Endometrium (tissue), 2 donors: ENCODE data around the gene KCND2.

ENCODE experiments used
- FAIRE-seq: peaks from 2 replicates; lab custom pipeline; 2012; peaks lifted over from hg19 to GRCh38; lab: Jason Lieb, UNC
- donor health status: control.
- donor health status: control.

Gene KCND2

DNA sequence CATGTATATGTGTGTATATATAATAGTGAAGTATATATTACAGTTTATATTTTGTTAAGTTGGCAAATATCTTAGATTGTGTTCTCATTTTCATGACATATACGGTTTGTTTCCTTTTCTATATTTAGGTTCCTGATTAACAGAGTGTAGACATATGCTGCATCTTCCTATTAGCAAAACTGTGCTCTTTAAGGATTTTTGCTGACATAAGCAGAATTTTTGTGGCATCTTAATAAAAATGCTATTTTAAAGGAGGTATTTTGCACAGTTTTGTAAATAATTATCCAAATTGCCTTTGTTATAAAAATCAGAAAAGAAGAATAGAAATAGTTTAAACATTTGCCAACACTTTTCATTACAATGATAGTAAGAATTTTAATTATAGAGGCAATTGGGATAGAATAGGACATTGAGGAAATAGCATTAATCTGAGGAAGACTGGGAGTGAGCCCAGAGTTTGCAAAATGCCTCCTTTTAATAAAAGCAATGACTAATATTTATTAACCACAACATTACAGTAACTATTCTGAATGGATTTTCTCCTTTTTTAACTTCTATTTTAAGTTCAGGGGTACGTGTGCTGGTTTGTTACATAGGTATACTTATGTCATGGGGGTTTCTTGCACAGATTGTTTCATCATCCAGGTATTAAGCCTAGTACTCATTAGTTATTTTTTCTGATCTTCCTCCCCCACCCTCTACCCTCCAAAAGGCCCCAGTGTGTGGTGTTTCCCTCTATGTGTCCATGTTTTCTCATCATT, 38.2 kb downstream of the KCND2 start:
- no peak for FAIRE-seq

DNA sequence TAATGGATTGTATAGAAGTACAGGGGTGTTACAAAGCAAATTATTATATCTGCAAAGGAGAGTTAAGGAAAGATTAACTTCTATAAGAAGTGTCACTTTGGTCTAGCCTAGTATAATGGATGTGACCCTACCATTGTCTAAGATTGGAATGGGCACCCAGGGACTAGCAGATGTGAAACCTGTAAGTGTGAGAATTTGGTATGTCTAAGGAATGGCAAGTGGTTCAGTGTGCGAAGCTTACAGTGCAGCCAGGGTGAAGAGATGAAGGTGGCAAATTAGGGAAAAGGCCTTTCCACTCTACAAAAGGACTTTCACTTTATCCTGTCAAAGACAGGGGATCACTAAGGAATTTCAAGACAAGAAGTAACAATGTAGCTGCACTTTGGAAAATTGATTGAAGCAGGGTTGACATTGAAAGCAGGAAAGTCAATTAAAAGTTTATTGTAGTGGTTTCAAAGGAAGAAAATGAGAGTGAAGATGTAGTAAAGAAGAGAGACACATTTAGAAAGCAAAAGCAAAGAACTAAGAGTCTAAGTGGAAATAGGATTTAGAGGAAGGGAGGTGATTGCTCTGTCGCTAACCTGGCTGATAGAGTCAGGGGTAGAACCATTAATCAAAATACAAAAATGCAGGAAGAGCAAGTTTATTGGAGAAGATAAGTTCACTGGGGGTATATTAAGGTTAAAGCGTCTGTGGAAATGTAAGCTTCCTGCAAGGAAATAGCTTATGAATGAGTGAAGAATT, 47.4 kb downstream of the KCND2 start:
- no peak for FAIRE-seq

DNA sequence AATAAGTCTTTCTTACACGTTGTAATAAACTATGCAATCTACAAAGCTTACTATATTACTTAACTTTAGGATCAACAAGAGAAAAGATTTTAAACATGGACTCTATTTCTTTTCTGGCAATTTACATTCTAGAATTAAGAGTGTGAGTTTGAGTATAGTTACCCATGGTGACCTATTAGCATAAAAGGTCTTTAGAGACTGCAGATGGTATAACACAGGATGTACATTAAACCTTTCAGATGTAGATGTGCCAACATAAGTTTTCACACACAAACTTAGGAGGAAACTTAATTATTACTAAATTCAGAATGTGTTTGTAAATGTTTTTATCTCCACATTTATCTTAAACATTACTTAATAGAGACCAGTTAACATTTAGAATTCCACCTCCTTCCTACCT, 54.1 kb downstream of the KCND2 start:
- FAIRE-seq, result no peak

DNA sequence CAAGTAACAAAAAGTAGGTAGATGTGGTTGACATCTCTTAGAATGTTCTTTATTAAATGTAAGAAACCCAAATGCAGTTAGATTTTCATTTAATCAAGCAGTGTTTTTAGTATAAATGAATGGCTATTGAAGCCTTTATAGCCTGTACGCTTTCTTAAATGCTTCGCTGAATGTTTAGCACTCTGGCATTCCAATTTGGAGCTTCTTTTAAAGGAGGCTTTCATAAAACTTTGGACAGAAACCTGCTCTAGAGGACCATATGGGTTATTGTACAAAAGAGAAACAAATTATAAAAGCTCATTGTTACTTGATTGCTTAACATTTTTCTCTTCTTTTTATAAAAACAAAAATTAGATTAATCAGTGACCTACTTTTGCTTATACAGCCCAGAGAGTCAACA, 59.5 kb downstream of the KCND2 start:
- no peak for FAIRE-seq

DNA sequence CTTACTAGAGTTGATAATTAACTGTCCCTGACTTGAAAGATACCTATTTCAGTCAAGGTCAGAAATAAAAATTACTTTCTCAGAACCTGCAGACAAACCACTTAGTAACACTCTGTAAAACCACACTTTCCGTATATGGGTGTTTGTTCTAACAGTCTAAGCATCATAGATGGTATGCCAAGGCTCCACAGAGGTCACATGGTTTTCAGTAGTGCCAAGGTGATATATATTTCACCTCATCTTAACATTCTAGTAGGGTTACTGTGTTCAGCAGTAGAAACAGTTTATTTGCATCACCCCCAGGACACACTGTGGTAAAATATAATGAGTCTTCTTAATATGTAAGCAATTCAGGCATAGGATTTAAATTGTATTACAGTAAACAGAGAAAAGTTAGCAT, 61.5 kb downstream of the KCND2 start:
- no peak for FAIRE-seq

DNA sequence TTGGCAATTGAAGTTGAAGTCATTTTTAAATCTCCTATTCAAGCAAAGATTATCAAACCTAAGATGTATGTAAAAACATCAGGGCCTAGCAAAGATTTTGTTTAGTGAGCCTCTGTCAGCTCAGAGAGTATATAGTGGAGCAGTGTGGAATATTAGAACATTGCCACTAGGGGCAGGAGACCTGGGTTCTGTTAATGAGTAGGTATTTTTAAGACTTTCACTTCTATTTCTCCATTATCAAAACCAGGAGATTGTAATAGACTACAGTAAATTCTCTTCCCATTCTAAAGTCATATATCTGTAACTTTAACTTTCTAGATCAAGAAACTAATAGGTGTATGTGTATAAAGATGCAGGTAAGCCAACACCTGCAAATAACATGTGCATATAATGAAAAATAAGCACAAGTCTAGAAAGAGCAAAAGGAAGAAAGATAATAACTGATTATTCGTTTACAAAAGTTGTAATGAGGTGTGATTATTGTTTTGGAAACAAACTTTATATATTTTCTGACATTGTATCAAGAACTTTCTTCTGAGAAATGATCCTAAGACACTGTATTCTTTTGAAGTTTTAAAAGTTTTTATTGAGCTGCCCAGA, 64.4 kb downstream of the KCND2 start:
- FAIRE-seq, result no peak

DNA sequence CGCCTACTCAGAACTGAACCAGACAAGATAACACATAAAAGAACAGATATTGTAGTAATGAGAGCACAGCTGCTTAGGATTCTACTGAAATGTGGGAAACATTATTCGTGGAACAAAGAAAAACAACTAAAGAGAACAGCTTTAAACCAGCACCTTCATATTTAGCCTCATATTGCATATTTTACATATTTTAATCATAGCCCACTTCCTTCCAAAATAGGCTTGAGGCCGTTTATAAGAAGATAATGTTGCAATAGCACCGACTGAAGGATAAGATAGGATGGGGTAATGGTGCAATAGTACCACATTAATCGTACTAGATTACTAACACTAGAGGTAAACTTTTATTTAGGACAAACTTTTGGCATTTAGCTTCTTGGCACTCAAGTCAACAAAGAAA, 71.3 kb downstream of the KCND2 start:
- no peak for FAIRE-seq

DNA sequence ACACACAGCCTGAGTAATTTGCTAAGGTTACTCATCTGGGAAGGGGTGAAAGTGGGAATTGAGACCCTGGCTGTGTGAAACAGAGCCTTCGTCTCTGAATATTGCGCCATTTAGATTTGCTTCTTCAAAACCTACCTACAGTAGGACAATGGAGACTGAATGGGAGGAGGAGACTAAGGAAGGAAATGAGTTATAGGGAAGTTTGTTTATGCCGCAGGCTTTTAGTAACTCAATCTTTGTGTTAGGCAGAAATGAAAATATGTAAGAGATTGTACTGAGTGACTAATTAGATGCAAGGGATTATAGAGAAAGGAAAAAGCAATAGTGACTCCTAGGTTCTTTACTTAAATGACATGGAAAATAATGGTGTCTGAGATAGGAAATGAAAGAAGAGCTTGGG, 80.2 kb downstream of the KCND2 start:
- FAIRE-seq, result no peak

DNA sequence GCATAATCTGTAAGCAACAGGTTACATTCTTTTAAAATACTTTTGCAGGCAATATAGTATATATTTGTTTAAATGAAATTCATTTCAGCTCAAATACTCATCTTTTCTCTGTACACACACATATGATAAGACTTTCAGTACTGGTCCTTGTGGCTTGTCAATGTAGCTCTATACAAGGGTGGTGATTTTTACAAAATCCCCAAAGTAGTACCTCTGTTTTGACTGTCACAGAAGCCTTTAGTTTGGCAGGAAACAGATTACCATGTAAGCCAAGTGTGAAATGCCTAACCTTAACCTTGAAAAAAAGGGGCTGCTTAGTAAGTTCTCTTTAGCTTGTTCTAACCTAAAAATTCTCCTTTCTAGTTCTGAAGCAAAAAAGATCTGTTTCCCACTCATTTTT, 87.9 kb downstream of the KCND2 start:
- FAIRE-seq, result no peak

DNA sequence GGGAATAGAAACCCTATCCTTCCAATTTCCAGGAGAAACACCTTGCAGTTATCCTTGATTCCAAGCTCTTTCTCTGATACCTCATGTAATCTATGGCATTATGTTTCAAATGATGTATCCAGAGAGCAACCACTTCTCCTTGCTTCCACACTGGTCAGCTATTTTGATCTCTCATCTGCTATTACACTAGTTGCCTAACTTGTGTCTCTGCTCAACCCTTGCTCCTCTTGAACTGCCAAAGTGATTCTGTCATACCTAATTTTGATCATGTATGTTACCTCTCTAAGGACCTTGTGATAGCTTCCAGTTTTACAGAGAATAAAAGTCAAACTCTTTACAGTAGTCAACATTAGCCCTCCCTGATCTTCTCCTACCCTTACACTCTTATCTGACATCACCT, 90.4 kb downstream of the KCND2 start:
- FAIRE-seq, result no peak

DNA sequence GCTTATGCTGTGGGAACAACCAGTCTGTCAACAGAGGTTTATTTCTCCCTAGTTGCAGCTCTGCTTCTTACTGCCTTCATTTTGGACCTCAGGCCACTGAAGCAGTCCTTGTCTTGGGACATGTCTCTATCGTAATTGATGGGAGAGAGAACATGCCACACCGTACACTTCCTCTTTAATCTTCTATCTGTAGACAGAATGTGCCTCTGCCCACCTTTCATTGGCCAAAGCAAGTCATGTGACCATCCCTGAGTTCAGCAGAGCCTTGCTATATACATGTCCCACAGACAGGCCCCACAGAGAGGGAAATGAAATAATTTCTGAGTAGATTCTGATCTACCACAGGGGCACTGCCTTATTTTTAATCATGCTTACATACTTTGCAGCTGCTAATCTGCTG, 98.0 kb downstream of the KCND2 start:
- no peak for FAIRE-seq

DNA sequence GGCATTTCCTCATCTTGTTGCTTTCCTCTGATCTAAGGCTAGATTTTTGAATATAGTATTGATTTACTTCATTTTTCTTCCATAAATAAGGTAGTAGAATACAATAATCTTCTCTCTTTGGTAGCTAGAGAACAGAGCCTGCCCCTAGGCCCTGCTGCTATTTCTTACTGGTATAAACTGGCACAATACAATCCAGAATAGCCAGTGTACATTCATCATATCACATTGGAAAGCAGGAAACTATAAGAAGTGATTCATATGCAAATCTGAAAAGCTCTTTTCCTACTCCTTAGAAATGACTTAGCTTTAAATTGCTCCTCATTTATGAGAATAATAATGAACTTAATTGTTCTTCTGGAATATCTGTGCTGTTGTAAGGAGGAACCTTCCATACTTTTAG, 100.2 kb downstream of the KCND2 start:
- FAIRE-seq, result no peak

DNA sequence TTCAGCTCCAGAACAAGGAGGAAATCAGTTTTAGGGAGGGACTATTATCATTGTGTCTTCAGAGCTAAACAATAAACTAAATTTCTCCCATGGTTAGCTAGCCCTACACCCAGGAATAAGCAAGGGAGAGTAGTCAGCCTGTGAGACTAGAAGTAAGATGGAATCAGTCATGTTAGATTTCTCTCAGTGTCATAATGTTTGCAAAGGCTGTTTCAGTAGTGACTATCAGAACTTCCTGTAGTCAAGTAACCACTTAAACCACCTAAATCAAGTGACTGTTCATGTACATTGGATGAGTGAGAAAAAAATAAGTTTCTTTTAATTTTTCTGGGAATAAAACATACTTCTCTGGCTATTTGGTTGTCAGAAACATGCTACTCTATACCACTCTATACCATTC, 121.6 kb downstream of the KCND2 start:
- no peak for FAIRE-seq

DNA sequence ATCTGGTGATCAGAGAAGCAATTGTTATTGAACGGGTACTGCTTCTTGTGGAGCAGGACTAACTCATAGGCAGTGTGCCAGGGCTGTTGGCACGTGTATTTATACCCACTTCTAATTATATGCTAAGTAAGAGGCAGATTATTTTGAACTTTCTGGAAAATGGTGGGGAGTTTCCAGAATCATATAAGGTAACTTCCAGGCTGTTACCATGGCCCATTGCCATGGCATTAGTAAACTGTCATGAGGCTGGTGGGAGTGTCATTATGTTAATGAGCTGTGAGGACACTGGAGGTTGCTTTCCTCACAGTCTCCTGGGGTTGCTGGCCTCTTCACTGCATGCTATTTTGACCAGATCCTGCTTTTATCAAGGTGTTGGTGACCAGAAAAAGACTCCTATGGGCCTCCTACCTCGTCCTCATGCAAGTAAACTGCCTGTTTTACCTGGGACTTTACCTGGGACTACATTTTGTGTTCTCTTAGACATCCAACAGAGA, 122.6 kb downstream of the KCND2 start:
- FAIRE-seq, result no peak

DNA sequence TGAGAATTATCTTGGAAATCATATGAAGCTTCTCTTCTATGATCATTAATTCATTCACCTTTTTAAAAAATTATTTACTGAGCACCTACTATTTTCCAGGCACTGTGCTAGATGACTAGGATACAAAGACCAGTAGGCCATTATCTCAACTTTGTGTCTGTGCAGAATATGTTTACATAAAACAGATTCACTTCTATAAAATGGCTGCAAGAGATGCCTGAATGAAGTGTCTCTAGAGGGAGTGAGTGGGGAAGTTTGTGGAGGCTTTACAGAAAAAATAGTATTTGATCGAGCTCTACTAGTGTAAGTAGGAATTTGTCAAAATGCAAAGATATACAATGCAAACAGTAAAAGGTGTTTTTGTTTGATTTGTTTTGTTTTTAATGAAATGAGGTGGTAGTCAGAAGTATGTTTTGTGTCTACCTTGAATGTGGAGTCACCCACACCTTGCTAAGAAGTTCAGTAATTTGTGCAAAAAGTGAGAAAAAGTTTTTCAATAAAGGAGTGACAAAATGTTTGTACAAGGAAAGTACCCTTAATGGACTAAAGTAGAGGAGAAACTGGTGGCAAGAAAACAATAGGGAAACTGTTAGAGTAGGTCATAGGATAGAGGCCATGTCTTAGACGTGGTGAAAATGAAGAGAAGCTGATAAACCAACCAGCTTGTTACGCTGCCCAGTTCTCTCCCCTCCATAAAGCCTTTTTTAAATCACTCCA, 125.5 kb downstream of the KCND2 start:
- FAIRE-seq, result no peak

DNA sequence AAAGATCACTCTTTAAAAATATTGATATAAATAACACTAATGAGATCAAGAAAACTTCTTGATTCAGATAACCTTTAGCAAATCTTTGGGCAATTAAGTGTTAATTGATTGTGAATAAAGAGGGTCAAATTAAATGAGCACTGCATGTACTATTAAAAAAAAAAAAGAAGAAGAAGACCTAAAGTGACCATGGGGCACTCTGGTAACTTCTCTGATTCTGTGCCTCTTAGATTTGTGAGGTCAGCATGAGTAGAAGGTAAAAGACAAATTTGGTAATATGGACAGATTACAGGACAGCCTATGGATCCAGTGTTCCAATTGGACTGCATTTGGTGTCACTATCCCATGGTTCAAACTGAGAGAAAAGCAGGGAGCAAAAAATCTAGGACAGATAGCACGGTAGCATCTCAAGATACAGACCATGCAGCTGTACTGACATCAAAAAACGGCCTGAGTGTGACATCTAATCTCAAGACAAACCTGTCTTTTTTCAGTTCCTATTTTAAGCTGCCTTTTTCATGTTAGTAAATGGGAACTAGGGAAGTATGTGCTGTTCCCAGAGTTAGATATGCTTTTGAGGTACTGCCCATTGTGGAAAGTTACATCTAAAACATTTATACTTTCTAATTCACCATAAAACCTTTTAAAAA, 128.0 kb downstream of the KCND2 start:
- FAIRE-seq, result no peak

DNA sequence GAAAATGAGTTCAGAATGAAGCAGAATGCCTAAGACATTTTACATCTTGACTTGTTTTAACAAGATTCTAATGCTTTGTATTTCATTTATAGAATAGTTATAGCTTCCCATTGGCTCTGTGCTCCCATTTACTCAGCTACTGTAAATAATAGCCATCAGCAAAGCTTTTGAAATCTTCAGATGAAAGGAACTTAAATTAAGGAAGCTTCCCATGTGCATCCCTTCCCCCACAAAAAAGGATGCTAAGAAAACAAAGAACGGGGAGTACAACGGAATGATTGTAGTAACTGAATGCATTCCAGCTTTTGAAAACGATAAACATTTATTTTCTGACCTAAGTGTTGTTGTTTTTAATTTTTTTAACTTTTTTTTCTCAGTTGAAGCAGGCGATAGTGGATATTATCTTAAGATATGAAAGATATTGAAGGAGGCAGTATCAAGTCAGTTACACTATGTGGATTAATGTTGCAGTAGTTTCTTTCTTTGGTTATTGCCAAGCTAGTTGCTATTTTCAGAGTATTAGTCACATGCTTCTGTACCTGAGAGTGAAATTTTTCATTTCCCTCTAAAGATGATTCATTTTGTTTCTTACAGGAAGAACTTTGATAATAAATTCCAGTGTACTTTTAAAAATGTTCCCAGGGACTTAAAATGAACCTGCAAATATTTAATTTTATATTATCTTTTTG, 129.2 kb downstream of the KCND2 start:
- FAIRE-seq, result peak; percentile 53

DNA sequence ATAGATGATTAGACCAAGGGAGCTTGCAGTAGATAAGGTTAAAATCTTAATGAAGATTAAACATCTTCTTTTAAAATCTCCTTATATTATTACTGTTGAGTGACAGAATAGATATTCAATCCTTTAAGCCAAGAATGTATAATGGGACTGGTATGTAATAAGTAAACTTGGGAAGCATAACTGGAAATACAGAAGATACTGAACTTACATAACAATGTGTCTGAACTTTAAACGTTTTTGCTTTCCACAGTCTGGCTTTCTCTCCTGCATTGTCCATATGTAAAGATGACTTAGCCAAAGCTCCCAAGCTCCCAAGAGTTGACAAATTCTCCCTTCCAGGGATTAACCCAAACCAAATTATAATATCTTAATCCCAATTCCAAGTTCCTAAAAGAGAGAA, 129.8 kb downstream of the KCND2 start:
- FAIRE-seq, result no peak

DNA sequence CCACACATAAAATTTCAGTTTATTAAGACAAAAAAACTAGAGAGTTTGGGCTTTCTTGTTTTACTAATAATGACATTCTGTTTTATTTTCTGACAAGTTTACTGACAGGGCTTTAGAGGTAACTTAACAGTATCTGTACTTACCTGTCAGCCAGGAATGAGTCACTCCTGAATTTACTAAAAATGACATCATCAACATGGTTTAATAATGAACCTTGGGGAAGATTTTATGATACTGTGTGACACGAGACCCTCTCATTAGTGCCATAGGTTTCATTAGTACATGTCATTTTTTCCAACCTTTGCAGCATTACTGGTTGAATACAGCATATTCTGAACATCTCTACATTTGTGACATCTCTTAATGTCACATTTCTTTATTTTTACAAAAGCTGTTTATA, 131.1 kb downstream of the KCND2 start:
- no peak for FAIRE-seq

DNA sequence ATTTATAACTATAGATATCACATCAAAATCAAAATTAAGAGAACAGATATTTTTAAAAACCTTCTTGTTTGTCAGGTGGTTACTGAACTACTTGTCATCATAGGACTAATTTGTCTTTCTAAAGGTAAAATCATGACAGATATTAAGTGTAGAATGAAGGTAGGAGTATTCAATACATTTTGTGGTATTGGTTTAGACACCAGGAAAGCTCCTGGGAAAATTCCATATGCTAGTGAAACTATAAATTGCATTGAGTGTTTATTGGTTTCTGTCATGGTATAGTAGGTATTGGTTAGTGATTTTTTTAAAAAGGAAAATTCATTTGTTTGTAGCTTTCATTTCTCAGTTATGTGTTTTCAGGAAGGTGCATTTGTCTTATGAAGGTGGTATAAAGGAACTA, 132.7 kb downstream of the KCND2 start:
- no peak for FAIRE-seq

DNA sequence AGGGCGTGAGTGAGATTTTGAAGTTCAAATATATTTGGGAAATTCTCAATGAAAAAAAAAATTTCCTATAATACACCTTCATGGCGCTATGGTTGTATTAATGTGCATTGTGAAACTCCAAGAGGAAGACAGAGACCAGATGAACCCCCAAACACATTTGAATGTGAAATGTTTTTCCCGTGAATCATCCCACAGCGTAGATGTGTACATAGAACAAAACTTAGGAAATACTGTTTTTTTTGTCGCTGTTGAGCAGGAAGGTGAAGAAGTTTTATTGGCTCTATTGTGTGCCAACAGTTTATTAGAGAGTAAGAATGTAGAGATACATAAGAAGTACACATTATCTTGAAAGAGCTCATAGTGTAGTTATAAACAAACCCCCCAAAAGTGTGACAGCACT, 134.0 kb downstream of the KCND2 start:
- no peak for FAIRE-seq
